Uterus (tissue), 4 donors: ENCODE results near the gene PROM1. TPM values are rescaled to one million over a fixed set of nuclear protein-coding genes. Genes with fewer than 3 reads are reported as not detected.

Experiments
- DNase-seq, 2 donors: peaks; one replicate each; pipeline ENCODE4 v3.0.0-alpha.2; 2019 to 2020
- H3K27ac ChIP-seq, 2 donors: fragments of 200-600 bp; sonication (generic); 1 replicate in 1 of 2; 2 replicates in 1 of 2; pipeline ENCODE4 v1.5.1; 2016 to 2018
- H3K27me3 ChIP-seq, 2 donors: fragments of 200-600 bp; sonication (generic); one replicate each; pipeline ENCODE4 v1.5.1; 2018 to 2019; ENCODE audit warnings: control low read depth in 1 of 2
- H3K36me3 ChIP-seq, 2 donors: fragments of 200-600 bp; sonication (generic); one replicate each; pipeline ENCODE4 v1.5.1; 2019; ENCODE audit warnings: control low read depth in 1 of 2
- H3K4me1 ChIP-seq, 2 donors: fragments of 200-600 bp; sonication (generic); one replicate each; pipeline ENCODE4 v1.5.1; 2018 to 2019; ENCODE audit warnings: control low read depth in 1 of 2
- H3K4me3 ChIP-seq, 2 donors: fragments of 200-600 bp; sonication (generic); 1 replicate in 1 of 2; 2 replicates in 1 of 2; pipeline ENCODE4 v1.5.1; 2018 to 2019; ENCODE audit warnings: mild to moderate bottlenecking in 1 of 2
- H3K9me3 ChIP-seq, 2 donors: fragments of 200-600 bp; sonication (generic); one replicate each; pipeline ENCODE4 v1.5.1; 2019; ENCODE audit warnings: control low read depth in 1 of 2
- CTCF ChIP-seq, 4 experiments: fragments of 200-600 bp in 2 of 4; fragments of 450-650 bp in 2 of 4; sonication (generic) in 2 of 4; IDR thresholded peaks; one replicate each; pipeline ENCODE4 v1.5.1; 2016 to 2019; ENCODE audit warnings: antibody characterized with exemption in 4 of 4, mild to moderate bottlenecking in 2 of 4, moderate library complexity in 1 of 4
- POLR2A ChIP-seq, 2 donors: fragments of 450-650 bp; IDR thresholded peaks; one replicate each; pipeline ENCODE4 v1.6.1; 2016; ENCODE audit warnings: antibody characterized with exemption in 2 of 2, mild to moderate bottlenecking in 1 of 2, moderate library complexity in 1 of 2
- intact Hi-C: fragments of 100-400 bp; cut with DNase I; formaldehyde crosslinking; loops from one replicate; pipeline ENCODE4 v1.15.1; 2023; ENCODE audit warnings: low total_unique reads
- total RNA-seq, 4 donors: library from RNA; depleted of rRNA in 3 of 4; stranded (reverse); fragments of >200 nt in 3 of 4; gene quantifications; one replicate each; pipeline versions ENCODE4 v1.1.0 to v1.2.4, GENCODE V29; 2014 to 2023
- donor health status: DM: yes; HTN: yes; CAD: no.

Gene PROM1
- total RNA-seq, 4 donors from 2014 or later, result 0.18 to 24.6 (median 1.1) TPM

DNA sequence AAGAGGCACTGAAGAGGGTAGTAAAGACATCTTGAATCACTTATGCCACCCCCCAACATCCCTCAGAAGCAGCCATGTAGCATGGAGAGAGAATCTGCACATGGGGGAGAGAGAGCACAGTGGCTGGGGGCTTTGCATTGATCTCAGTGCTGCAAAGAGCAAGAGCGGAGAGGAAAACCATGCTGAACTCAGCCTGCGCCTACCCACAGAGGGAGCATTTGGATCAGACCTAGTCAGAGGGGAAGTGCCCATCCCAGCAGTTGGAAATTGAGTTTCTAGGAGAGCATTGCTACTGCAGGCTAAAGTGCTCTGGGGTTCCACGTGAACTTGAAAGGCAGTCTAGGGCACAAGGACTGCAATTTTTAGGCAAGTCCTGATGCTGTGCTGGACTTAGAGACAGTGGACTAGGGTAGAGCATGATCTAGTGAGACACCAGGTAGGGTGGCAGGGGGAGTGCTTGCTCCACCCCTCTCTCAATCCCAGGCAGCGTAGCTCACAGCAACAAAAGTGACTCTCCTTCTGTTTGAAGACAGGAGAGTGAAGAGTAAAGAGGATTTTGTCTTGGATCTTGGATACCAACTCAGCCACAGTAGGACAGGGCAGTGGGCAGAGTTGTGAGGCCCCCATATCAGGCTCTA lies 9.0 kb upstream of the PROM1 start:
- H3K27ac ChIP-seq, result no peak overlapping the region
- no peaks in the 10 kb centered on the region for H3K27me3 ChIP-seq
- H3K4me3 ChIP-seq, result no peak overlapping the region
- H3K36me3 ChIP-seq, result no peaks in the 10 kb centered on the region
- no peaks in the 10 kb centered on the region for H3K9me3 ChIP-seq
- no peak for TF ChIP-seq POLR2A (IDR thresholded peaks at IDR 0.05)
- no peak for TF ChIP-seq CTCF (IDR thresholded peaks at IDR 0.05)
- no peak for DNase-seq
- no peaks in the 10 kb centered on the region for H3K4me1 ChIP-seq
- intact Hi-C loops, result no loop called here

DNA sequence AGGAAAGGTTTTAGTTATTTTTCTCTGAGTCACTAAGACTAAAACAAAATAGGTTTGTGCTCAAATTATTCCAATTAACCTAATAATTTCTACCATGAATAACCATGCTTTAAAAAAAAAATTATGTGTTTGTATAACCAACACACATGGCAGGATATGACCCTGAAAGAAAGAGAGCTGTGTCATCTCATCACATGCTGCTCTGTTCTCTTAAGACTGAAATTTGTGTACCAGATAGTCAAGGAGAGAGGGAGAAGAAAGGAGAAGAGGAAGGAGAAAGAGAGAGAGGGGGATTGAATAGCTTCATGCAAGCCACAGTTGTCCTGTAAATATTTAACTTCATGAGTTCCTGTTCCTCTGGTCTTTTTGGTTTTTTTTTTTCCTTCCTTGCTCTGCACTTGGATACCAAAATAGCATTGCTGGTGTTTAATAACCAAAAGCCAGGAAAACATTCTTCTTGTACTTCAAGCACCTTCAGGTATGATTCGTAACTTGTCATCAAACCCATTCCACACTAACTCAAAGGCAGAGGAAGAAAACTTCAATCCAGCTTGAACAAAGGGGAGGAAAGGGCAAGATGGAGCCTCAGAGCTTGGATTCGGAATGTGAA lies 6.4 kb upstream of the PROM1 start:
- intact Hi-C loops, result no loop called here
- Histone ChIP-seq H3K27me3 (no peaks in the 10 kb centered on the region), H3K36me3 (no peaks in the 10 kb centered on the region), H3K4me3 (no peak overlapping the region), H3K4me1 (no peaks in the 10 kb centered on the region), H3K9me3 (no peaks in the 10 kb centered on the region), H3K27ac (no peak overlapping the region)
- no peak for TF ChIP-seq POLR2A (IDR thresholded peaks at IDR 0.05)
- TF ChIP-seq CTCF (IDR thresholded peaks at IDR 0.05), result no peak
- DNase-seq, result no peak

DNA sequence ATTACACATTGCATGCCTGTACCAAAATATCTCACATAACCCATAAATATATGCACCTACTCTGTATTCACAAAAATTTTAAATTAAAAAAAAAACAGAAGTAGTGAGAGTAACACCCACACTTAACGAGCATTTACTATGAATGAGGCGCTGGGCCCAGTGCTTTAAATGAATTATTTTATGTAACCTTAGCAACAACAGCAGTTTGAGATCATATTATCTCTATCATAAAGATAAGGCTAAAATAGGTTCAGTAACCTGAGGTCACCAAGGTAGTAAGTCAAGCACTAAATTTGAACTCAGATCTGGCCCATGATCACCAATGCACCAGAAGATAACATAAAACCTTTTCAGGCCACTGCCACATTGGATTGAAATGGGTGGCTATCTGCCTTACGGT lies 5.3 kb upstream of the PROM1 start:
- no peak for TF ChIP-seq POLR2A (IDR thresholded peaks at IDR 0.05)
- intact Hi-C loops, result no loop called here
- H3K4me3 ChIP-seq, result no peak overlapping the region
- H3K4me1 ChIP-seq, result no peaks in the 10 kb centered on the region
- no peaks in the 10 kb centered on the region for H3K27me3 ChIP-seq
- no peak overlapping the region for H3K27ac ChIP-seq
- H3K36me3 ChIP-seq, result no peaks in the 10 kb centered on the region
- no peak for DNase-seq
- H3K9me3 ChIP-seq, result no peaks in the 10 kb centered on the region

DNA sequence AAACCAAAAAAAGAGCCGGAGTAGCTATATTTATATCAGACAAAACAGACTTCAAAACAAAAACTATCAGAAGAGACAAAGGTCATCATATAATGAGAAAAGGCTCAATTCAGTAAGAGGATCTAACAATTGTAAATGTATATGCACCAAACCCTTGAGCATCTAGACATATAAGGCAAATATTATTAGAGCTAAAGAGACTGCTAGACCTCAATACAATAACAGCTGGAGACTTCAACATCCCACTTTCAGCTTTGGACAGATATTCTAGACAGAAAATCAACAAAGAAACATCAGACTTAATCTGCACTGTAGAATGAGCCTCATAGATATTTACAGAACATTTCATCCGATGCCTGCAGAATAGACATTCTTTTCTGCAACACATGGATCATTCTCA lies 4.8 kb upstream of the PROM1 start:
- TF ChIP-seq CTCF (IDR thresholded peaks at IDR 0.05), result no peak
- TF ChIP-seq POLR2A (IDR thresholded peaks at IDR 0.05), result no peak
- no peak overlapping the region for H3K4me3 ChIP-seq
- peaks cover 2 to 3% of the 10 kb centered on the region in 2 donors for H3K27me3 ChIP-seq
- H3K27ac ChIP-seq, result no peak overlapping the region
- no peak for DNase-seq
- H3K4me1 ChIP-seq, result peaks cover 0 to 1% of the 10 kb centered on the region in 2 donors
- intact Hi-C loops, result no loop called here
- no peaks in the 10 kb centered on the region for H3K9me3 ChIP-seq
- no peaks in the 10 kb centered on the region for H3K36me3 ChIP-seq

DNA sequence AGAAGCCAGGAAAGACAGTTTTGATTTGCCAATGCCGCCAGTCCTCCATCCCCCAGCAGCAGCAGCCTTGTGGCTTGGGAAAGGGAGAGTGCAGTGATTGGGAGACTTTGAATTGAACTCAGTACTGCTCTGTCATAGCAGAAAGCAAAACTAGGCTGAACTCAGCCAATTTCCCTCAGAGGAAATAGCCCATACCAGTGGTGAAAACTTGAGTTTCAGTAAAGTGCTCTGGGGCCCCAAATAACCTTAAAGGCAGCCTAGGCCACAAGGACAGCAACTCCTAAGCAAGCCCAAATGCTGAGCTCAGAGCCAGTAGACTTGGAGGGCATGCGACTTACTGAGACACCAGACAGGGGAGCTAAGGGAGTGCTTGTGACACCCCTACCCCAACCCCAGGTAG lies 2.0 kb upstream of the PROM1 start:
- Histone ChIP-seq H3K36me3 (no peaks in the 10 kb centered on the region), H3K27me3 (peaks cover 6 to 11% of the 10 kb centered on the region in 2 donors), H3K27ac (no peak overlapping the region), H3K4me1 (peaks cover 0 to 8% of the 10 kb centered on the region in 2 donors), H3K9me3 (no peaks in the 10 kb centered on the region), H3K4me3 (no peak overlapping the region)
- intact Hi-C loops, result no loop called here
- DNase-seq, result no peak
- TF ChIP-seq POLR2A (IDR thresholded peaks at IDR 0.05), result no peak
- TF ChIP-seq CTCF (IDR thresholded peaks at IDR 0.05), result no peak
